Stimulated activated CD4-positive, alpha-beta T cell treated with anti-CD3 and anti-CD28 coated beads, TNF-alpha, amount 100 ng/mL, for 4 hours (primary cell): Measurements from ENCODE around the gene OSBPL10.

Source experiments
- DNase-seq, 3 experiments: peaks; one replicate each; pipeline ENCODE4 v3.0.0-alpha.2; 2020; ENCODE audit warnings: low read depth in 3 of 3

Gene OSBPL10

DNA sequence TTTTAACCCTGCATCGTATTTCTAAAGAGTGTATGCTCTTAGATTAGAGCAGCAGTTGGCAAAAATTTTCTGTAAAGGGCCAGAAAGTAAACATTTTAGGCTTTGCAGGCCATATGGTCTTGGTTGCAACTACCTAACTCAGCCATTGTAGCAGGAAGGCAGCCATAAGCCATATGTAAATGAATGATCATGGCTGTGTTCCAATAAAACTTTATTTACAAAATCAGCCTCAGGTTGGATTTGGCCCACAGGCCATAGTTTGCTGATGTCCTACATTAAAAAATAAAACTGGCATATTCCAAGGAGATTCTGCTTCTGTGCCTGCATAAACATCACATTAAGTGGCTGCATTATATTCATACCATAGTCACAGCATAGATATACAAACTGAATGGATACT is 313.5 kb downstream of the OSBPL10 start:
- no peak for DNase-seq

- DNase-seq, result no peak
These were observed 317.0 kb downstream of the OSBPL10 start for GRCh38 chr3:31664031-31664430.

- DNase-seq, result no peak
These were observed 318.9 kb downstream of the OSBPL10 start for GRCh38 chr3:31661993-31662670.

- no peak for DNase-seq
These were observed 319.8 kb downstream of the OSBPL10 start for GRCh38 chr3:31661286-31661685.

DNA sequence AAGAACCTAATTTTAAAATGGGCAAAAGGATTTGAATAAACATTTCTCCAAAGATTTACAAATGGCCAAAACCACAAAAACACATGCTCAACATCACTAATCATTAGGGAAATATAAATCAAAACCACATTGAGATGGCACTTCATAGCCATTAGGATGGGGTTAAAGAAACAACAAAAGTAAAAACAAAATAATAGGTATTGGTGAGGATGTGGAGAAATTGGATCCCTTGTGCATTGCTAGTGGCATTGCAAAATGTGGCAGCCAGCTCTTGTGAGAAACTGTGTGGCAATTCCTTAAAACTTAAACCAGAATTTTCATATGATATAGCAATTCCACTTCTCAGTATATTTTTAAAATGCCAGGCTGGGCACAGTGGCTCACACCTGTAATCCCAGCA is 321.8 kb downstream of the OSBPL10 start:
- DNase-seq, result no peak

- no peak for DNase-seq
These were observed 326.1 kb downstream of the OSBPL10 start for GRCh38 chr3:31654998-31655397.

DNA sequence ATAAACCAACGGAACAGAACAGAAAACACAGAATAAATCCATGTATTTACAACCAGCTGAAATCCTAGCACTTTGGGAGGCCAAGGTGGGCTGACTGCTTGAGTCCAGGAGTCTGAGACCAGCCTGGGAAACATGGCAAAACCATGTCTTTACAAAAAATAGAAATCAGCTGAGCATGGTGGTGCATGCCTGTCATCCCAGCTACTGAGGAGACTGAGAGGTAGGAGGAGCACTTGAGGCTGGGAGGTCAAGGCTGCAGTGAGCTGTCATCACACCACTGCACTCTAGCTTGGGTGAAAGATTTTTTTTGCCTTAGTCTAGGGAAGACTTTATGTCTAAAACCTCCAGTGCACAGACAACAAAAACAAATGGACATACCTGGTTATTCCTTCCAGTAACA is 327.6 kb downstream of the OSBPL10 start:
- no peak for DNase-seq

DNA sequence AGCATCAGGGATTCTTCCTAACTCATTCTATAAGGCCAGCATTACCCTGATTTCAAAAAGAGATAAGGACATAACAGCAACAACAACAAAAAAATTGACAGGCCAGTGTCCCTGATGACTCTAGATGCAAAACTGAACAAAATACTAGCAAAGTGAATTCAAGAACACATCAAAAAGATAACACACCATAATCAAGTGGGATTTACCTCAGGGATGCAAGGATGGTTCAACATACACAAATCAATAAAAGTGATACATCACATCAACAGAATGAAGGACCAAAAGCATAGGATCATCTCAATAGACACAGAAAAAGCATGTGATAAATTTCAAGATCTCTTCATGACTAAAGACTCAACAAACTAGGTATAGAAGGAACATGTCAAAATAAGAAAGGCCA is 328.8 kb downstream of the OSBPL10 start:
- DNase-seq, result no peak

GRCh38 chr3:31648286-31648968 is 332.6 kb downstream of the OSBPL10 start:
- DNase-seq, result no peak

- no peak for DNase-seq
These were observed 335.8 kb downstream of the OSBPL10 start for GRCh38 chr3:31645256-31645655.

DNA sequence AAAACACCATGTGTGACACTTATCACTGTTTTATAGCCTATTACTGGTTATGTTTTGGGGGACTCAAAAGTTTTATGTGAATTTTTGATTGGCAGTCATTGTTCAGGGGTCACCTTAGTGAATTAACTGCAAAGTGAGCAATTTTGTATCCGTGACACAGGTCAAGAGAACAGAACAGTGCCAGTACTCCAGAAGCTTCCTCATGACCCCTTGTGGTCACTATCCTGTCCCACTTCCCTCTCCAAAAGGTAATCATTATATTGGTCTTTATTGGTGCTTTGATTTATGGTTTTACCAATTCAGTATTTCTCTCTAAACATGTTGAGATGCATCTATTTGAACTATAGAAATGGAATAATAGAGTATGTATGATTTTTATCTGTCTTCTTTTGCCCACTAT is 341.2 kb downstream of the OSBPL10 start:
- no peak for DNase-seq

GRCh38 chr3:31636694-31637442 is 344.2 kb downstream of the OSBPL10 start:
- DNase-seq, result no peak

- no peak for DNase-seq
These were observed 345.0 kb downstream of the OSBPL10 start for GRCh38 chr3:31636049-31636448.

GRCh38 chr3:31635545-31635944 is 345.5 kb downstream of the OSBPL10 start:
- no peak for DNase-seq

DNA sequence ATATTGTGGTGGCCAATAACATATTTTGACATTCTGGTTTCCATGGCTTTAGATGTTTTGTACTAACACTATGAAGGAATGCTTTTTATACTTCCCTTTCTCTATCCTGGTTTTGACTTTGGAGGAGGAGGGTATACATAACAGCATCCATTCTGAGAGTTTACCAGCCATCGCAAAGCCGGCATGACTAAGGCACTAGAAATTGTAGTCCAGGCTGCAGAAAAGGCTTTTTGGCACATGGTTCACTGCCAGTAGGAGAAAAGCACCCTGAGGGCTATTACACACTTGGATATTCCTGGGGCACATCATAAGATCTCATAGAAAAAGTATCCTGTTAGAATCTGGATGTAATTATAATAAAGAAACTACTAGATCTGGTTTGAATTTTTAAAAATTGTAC is 346.6 kb downstream of the OSBPL10 start:
- no peak for DNase-seq

DNA sequence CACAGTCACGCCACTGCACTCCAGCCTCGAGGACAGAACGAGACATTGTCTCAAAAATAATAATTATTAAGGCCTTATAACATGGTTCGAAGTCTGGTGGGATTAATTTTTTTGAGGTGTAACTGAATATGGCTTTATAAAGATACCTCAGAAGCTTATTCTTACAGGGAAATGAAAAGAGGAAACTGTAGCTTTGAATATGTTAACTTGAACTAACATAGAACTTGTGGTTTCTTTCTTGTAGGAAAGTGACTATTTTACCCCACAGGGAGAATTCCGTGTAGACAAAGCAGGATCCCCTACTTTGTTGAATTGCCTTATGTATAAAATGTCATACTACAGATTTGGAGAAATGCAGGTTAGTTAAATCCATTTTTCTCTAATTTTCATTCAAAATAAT is 352.0 kb downstream of the OSBPL10 start:
- no peak for DNase-seq

DNA sequence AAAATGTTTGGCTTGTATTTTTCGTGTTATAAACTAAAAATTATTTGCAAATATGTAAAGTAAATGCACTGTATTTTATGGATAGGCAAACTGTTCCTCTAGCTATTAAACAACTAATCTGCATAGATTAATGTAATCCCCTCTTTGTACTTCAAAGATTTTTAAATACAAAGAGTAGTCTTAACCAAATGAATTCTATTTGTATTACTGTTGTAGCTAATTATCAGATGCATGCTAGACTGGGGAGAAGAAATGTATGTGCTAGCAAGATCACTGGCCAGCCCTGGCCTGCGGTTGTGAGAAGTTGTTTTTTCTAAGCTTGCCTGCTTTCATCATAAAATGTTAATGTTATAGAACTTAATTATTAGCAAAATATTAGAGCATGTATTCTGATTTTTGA is 355.7 kb downstream of the OSBPL10 start:
- DNase-seq, result no peak

DNA sequence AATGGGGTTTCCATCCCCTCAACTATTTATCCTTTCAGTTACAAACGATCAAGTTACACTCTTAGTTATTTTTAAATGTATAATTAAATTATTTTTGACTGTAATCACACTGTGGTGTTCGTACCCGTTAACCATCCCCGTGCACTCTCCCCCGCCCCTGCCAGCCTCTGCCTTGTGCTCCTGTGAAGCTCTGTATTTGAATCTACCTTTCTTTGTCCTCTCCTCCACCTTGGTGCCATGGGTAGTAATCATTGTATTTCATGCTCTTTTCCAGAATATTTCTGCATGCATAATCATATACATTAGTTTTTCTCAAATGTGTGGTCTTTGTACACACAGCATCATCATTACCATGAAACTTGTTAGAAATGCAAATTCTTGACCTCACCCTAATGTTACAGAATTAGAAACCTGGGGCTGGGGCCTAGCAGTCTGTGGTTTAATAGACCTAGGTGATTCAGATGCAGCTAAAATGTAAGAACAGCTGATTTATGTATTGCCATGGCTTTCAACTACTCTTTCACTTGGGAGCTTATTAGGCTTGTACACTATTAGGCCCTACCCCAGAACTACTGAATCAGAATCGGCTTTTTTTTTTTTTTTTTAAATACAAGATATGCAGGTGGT is 356.9 kb downstream of the OSBPL10 start:
- DNase-seq, result no peak

- no peak for DNase-seq
These were observed 358.3 kb downstream of the OSBPL10 start for GRCh38 chr3:31622636-31623288.

- no peak for DNase-seq
These were observed 359.7 kb downstream of the OSBPL10 start for GRCh38 chr3:31621314-31621713.

DNA sequence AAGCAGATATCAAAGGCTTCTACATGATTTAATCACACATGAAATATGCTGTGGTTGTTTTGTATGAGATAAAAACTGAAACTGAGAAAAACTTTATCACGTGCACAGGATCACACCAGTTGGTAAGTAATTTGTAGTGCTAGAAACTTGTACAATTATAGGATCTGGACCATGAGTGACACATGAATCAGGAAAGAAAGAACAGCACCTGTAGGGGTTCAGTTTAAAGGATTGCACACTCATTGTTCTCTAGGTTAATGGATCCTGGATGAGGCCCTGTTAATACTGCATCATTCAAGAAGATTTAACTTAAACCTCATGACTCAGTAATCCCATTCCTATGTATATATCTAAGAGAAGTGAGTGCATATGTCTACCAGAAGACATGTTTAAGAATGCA is 360.4 kb downstream of the OSBPL10 start:
- no peak for DNase-seq

GRCh38 chr3:31616711-31617110 is 364.4 kb downstream of the OSBPL10 start:
- no peak for DNase-seq
